Measurements from ENCODE around the gene VCPKMT. TPM values are rescaled to one million over a fixed set of nuclear protein-coding genes. Genes with fewer than 3 reads are reported as not detected.

Gene VCPKMT
- total and polyA plus RNA-seq, 4 donors: 2.6 to 5.0 (median 2.9) TPM

DNA sequence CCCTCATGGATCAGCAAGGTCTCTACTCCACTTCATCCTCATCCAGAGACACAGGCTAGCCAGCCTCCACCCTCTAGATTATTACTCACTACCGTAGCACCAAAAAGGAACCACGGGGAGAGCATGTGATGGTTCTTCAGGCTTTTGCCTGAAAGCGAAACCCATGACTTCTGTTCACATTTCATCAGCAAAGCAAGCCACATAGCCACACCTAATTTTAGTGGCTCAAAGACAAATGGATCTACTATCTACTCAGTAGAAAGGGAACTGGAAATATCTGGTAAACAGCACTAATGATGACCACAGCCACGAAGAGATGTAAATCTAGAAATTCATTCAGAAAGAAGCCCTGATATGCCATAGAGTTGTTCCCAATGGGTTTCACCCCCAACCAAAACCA lies 51.4 kb downstream of the VCPKMT start:
- Histone ChIP-seq H3K36me3 (ENCODE audit: control insufficient read depth in 4 of 4, insufficient read depth in 3 of 4, low read depth in 1 of 4, low read length in 3 of 4) (no peaks in the 10 kb centered on the region), H3K9me3 (ENCODE audit: control insufficient read depth in 4 of 4, low read length in 3 of 4) (no peaks in the 10 kb centered on the region), H3K9ac (ENCODE audit: low read depth in 1 of 2, low read length in 2 of 2) (peak overlapping the region in 1 of 2 donors; percentile 37), H3K27me3 (ENCODE audit: control insufficient read depth in 4 of 4, insufficient read depth in 4 of 4, low read length in 3 of 4) (no peaks in the 10 kb centered on the region), H3K4me1 (ENCODE audit: control insufficient read depth in 4 of 4, insufficient read depth in 4 of 4, low read length in 3 of 4) (peaks cover 22 to 30% (median 26%) of the 10 kb centered on the region in 4 donors), H3K4me3 (ENCODE audit: low read depth in 1 of 3, low read length in 3 of 3) (no peak overlapping the region), H3K27ac (ENCODE audit: low read depth in 1 of 2, low read length in 2 of 2) (no peak overlapping the region)
- WGBS: 65% methylated on average over 4 of the region's 4 CpGs
- no peak for DNase-seq (ENCODE audit: low spot score)
- TF ChIP-seq HNF4A (conservative IDR thresholded peaks at IDR 0.05): no peak
- TF ChIP-seq, protein P1, sequence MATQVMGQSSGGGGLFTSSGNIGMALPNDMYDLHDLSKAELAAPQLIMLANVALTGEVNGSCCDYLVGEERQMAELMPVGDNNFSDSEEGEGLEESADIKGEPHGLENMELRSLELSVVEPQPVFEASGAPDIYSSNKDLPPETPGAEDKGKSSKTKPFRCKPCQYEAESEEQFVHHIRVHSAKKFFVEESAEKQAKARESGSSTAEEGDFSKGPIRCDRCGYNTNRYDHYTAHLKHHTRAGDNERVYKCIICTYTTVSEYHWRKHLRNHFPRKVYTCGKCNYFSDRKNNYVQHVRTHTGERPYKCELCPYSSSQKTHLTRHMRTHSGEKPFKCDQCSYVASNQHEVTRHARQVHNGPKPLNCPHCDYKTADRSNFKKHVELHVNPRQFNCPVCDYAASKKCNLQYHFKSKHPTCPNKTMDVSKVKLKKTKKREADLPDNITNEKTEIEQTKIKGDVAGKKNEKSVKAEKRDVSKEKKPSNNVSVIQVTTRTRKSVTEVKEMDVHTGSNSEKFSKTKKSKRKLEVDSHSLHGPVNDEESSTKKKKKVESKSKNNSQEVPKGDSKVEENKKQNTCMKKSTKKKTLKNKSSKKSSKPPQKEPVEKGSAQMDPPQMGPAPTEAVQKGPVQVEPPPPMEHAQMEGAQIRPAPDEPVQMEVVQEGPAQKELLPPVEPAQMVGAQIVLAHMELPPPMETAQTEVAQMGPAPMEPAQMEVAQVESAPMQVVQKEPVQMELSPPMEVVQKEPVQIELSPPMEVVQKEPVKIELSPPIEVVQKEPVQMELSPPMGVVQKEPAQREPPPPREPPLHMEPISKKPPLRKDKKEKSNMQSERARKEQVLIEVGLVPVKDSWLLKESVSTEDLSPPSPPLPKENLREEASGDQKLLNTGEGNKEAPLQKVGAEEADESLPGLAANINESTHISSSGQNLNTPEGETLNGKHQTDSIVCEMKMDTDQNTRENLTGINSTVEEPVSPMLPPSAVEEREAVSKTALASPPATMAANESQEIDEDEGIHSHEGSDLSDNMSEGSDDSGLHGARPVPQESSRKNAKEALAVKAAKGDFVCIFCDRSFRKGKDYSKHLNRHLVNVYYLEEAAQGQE (IDR thresholded peaks at IDR 0.05): no peak
- TF ChIP-seq SP1 (IDR thresholded peaks at IDR 0.05): no peak
- TF ChIP-seq CTCF (IDR thresholded peaks at IDR 0.05; ENCODE audit: low read depth, low read length, missing input control): no peak
- no peak for TF ChIP-seq EGR1 (IDR thresholded peaks at IDR 0.05; ENCODE audit: low read depth in 2 of 2)
- TF ChIP-seq GABPA (IDR thresholded peaks at IDR 0.05 in 1 of 2, conservative IDR thresholded peaks at IDR 0.05 in 1 of 2): no peak
- no peak for TF ChIP-seq HNF4G (IDR thresholded peaks at IDR 0.05)

GRCh38 chr14:50063876-50064420 lies 52.4 kb downstream of the VCPKMT start:
- H3K27ac ChIP-seq (ENCODE audit: low read depth in 1 of 2, low read length in 2 of 2): no peak overlapping the region
- 95% methylated on average over 9 of the region's 9 CpGs for WGBS
- peaks cover 22 to 33% (median 27%) of the 10 kb centered on the region in 4 donors for H3K4me1 ChIP-seq (ENCODE audit: control insufficient read depth in 4 of 4, insufficient read depth in 4 of 4, low read length in 3 of 4)
- H3K4me3 ChIP-seq (ENCODE audit: low read depth in 1 of 3, low read length in 3 of 3): no peak overlapping the region
- no peaks in the 10 kb centered on the region for H3K27me3 ChIP-seq (ENCODE audit: control insufficient read depth in 4 of 4, insufficient read depth in 4 of 4, low read length in 3 of 4)
- DNase-seq (ENCODE audit: low spot score): no peak
- H3K9me3 ChIP-seq (ENCODE audit: control insufficient read depth in 4 of 4, low read length in 3 of 4): no peaks in the 10 kb centered on the region
- H3K36me3 ChIP-seq (ENCODE audit: control insufficient read depth in 4 of 4, insufficient read depth in 3 of 4, low read depth in 1 of 4, low read length in 3 of 4): no peaks in the 10 kb centered on the region
- TF ChIP-seq SP1 (IDR thresholded peaks at IDR 0.05) (no peak), FOXA1 (IDR thresholded peaks at IDR 0.05) (no peak), YY1 (IDR thresholded peaks at IDR 0.05) (no peak), TAF1 (conservative IDR thresholded peaks at IDR 0.05) (no peak), EGR1 (IDR thresholded peaks at IDR 0.05; ENCODE audit: low read depth in 2 of 2) (no peak), GABPA (IDR thresholded peaks at IDR 0.05 in 1 of 2, conservative IDR thresholded peaks at IDR 0.05 in 1 of 2) (no peak), CTCF (IDR thresholded peaks at IDR 0.05; ENCODE audit: low read depth, low read length, missing input control) (no peak), HNF4G (IDR thresholded peaks at IDR 0.05) (no peak), RXRA (IDR thresholded peaks at IDR 0.05) (no peak), ATF3 (IDR thresholded peaks at IDR 0.05) (no peak)
- TF ChIP-seq, protein P2, sequence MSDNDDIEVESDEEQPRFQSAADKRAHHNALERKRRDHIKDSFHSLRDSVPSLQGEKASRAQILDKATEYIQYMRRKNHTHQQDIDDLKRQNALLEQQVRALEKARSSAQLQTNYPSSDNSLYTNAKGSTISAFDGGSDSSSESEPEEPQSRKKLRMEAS (IDR thresholded peaks at IDR 0.05): no peak
- TF ChIP-seq, protein P1 (IDR thresholded peaks at IDR 0.05): no peak
- no peak overlapping the region for H3K9ac ChIP-seq (ENCODE audit: low read depth in 1 of 2, low read length in 2 of 2)

All from liver (tissue), 9 donors.